Kidney (tissue), 22 donors: ENCODE data around the gene IPPK. TPM values are rescaled to one million over a fixed set of nuclear protein-coding genes. Genes with fewer than 3 reads are reported as not detected.

Source experiments
- DNase-seq, 5 donors: peaks; one replicate each; pipeline ENCODE4 v3.0.0-alpha.2; 2013 to 2020
- FAIRE-seq: peaks from 2 replicates; lab custom pipeline; 2012; peaks lifted over from hg19 to GRCh38; lab: Jason Lieb, UNC
- H3K27ac ChIP-seq, 2 donors: one replicate each; pipeline ENCODE4 v1.7.0; 2013; ENCODE audit warnings: low read depth in 2 of 2, low read length in 2 of 2, inconsistent platforms in 1 of 2
- H3K27me3 ChIP-seq: one replicate; pipeline ENCODE4 v1.7.1; 2013; ENCODE audit warnings: low read length, inconsistent platforms; ENCODE audit not compliant: control insufficient read depth, insufficient read depth
- H3K36me3 ChIP-seq, 3 donors: one replicate each; pipeline versions ENCODE4 v1.7.0 to v1.7.1; 2013; ENCODE audit warnings: low read length in 3 of 3, control low read depth in 1 of 3, inconsistent platforms in 1 of 3; ENCODE audit not compliant: insufficient read depth in 3 of 3, control insufficient read depth in 2 of 3
- H3K4me1 ChIP-seq, 3 donors: one replicate each; pipeline versions ENCODE4 v1.7.0 to v1.7.1; 2013; ENCODE audit warnings: low read length in 3 of 3, inconsistent platforms in 1 of 3, low read depth in 1 of 3; ENCODE audit not compliant: control insufficient read depth in 2 of 3, insufficient read depth in 2 of 3
- H3K4me3 ChIP-seq, 3 donors: one replicate each; pipeline versions ENCODE4 v1.7.0 to v1.8.1; 2013; ENCODE audit warnings: low read length in 3 of 3, control low read depth in 1 of 3, inconsistent platforms in 1 of 3
- H3K9ac ChIP-seq, 3 donors: one replicate each; pipeline versions ENCODE4 v1.7.0 to v1.7.1; 2013; ENCODE audit warnings: low read length in 3 of 3, control low read depth in 1 of 3, inconsistent platforms in 1 of 3
- H3K9me3 ChIP-seq, 3 donors: one replicate each; pipeline versions ENCODE4 v1.7.0 to v1.7.1; 2013; ENCODE audit warnings: low read length in 3 of 3, control low read depth in 1 of 3, inconsistent platforms in 1 of 3; ENCODE audit not compliant: control insufficient read depth in 2 of 3, insufficient read depth in 1 of 3
- intact Hi-C: fragments of 100-400 bp; cut with DNase I; formaldehyde crosslinking; loops from one replicate; pipeline ENCODE4 v1.11.1; 2022
- long read RNA-seq, 10 donors: library from polyadenylated mRNA in 1 of 10; unstranded in 1 of 10; transcript quantifications; one replicate each; pipeline ENCODE4 v2.0.0 and lab custom pipeline, GENCODE V29; 2021 to 2026
- polyA plus RNA-seq: library from polyadenylated mRNA; stranded (reverse); fragments of 350-450 nt; fragmentation: Illumina TruSeq; extraction: RNeasy Lipid Tissue Mini Kit (QIAGEN cat#74804); gene quantifications from one replicate; pipeline ENCODE4 v1.2.3, GENCODE V29; 2014; ENCODE audit warnings: low read depth, low replicate concordance; ENCODE audit not compliant: insufficient read depth
- total RNA-seq: library from RNA; stranded (reverse); fragmentation: NEBNext Ultra II Directional; extraction: Animal tissue kit (Norgen Biotek cat#: 25700); gene quantifications from one replicate; pipeline ENCODE4 v1.2.1, GENCODE V29; 2021
- TF ChIP-seq, protein P1 (sequence below): IDR thresholded peaks from 3 replicates; pipeline ENCODE4 v1.5.1; 2012; ENCODE audit warnings: mild to moderate bottlenecking, moderate library complexity, borderline replicate concordance; ENCODE audit not compliant: insufficient read depth; ENCODE audit errors: extremely low read depth
- donor health status: control.
- donor health status: control.
- donor health status: control.
- donor health status: control.
- donor health status: control.
- donor health status: DM: yes; HTN: yes; CAD: no.
- donor health status: Normal renal cell carcinoma (clear cell type).

The IPPK gene, protein sequence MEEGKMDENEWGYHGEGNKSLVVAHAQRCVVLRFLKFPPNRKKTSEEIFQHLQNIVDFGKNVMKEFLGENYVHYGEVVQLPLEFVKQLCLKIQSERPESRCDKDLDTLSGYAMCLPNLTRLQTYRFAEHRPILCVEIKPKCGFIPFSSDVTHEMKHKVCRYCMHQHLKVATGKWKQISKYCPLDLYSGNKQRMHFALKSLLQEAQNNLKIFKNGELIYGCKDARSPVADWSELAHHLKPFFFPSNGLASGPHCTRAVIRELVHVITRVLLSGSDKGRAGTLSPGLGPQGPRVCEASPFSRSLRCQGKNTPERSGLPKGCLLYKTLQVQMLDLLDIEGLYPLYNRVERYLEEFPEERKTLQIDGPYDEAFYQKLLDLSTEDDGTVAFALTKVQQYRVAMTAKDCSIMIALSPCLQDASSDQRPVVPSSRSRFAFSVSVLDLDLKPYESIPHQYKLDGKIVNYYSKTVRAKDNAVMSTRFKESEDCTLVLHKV
- 7.3 TPM for total RNA-seq
- polyA plus RNA-seq: 10.2 TPM
- long read RNA-seq, donor 1, full-length matches to known transcripts: 2 of 2 reads
- long read RNA-seq, donor 1, partial matches to known transcripts: 0 of 2 reads
- long read RNA-seq, donor 1, other reads (novel, unspliced or antisense): 0 of 2 reads
- long read RNA-seq, donor 2: 0 reads
- long read RNA-seq, donor 3: 0 reads
- long read RNA-seq, donor 4: 0 reads
- long read RNA-seq, donor 5: 0 reads
- long read RNA-seq, donor 6: 0 reads
- long read RNA-seq, donor 7, full-length matches to known transcripts: 9 of 11 reads
- long read RNA-seq, donor 7, partial matches to known transcripts: 1 of 11 reads
- long read RNA-seq, donor 7, other reads (novel, unspliced or antisense): 1 of 11 reads
- long read RNA-seq, donor 8, partial matches to known transcripts: 0 of 1 reads
- long read RNA-seq, donor 8, other reads (novel, unspliced or antisense): 0 of 1 reads
- long read RNA-seq, donor 9: 0 reads
- long read RNA-seq, donor 10: 0 reads

DNA sequence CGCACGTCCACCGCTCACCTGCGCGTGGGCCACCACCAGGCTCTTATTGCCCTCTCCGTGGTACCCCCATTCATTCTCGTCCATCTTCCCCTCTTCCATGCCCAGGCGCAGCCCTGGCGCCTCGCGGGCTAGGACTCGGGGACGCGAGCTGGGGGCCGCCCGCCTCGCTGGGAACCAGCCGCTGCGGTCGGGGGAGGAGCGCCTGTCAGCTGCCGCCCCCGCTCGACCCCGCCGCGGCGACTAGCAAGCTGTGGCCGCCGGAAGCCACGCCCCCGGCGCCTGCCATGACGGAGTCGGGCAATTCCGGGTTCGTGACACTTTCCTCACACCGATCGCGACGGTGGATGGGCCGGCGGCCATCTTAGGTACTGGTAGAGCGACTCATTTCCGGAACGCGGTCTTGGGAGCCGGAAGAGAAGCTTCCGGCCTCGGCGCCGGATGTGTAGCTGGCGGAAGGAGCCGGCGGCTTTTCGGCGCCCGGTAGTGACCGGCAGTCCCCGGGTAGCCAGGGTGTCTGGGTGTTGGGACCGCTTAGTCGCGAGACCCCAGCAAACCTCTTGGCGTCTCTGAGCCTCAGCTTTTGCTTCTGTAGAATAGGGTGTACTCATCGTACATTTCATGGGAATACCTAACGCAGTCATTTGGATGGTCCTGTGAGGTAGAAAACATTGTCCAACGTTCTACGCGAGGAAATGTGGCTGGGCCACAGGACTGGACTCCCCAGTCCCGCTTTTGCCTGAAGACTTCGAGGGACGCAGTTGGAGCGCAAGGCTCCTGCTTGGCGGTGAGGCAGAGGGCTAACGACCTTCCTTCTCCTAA lies at the start of gene IPPK:
TSS of gene IPPK (minus strand) at position 242 of the 819 bp plus-strand sequence. CDS start at position 99, 143 bp downstream.
- H3K9me3 ChIP-seq: no peaks in the 10 kb centered on the region
- H3K27ac ChIP-seq: peak within 1 kb of the TSS; percentile 76 to 87
- H3K9ac ChIP-seq: peak within 1 kb of the TSS; percentile 90 to 99 (median 91)
- H3K36me3 ChIP-seq: no peaks in the 10 kb centered on the region
- peak within 1 kb of the TSS; percentile 89 to 100 (median 99) for H3K4me3 ChIP-seq
- H3K4me1 ChIP-seq: peaks cover 0 to 11% (median 5%) of the 10 kb centered on the region in 3 donors
- TF ChIP-seq, protein P1, sequence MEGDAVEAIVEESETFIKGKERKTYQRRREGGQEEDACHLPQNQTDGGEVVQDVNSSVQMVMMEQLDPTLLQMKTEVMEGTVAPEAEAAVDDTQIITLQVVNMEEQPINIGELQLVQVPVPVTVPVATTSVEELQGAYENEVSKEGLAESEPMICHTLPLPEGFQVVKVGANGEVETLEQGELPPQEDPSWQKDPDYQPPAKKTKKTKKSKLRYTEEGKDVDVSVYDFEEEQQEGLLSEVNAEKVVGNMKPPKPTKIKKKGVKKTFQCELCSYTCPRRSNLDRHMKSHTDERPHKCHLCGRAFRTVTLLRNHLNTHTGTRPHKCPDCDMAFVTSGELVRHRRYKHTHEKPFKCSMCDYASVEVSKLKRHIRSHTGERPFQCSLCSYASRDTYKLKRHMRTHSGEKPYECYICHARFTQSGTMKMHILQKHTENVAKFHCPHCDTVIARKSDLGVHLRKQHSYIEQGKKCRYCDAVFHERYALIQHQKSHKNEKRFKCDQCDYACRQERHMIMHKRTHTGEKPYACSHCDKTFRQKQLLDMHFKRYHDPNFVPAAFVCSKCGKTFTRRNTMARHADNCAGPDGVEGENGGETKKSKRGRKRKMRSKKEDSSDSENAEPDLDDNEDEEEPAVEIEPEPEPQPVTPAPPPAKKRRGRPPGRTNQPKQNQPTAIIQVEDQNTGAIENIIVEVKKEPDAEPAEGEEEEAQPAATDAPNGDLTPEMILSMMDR: peak; percentile 22
- FAIRE-seq (no peak), DNase-seq (peak; percentile 98 to 99 (median 99))
- no peaks in the 10 kb centered on the region for H3K27me3 ChIP-seq
- intact Hi-C loops: no loop called here

DNA sequence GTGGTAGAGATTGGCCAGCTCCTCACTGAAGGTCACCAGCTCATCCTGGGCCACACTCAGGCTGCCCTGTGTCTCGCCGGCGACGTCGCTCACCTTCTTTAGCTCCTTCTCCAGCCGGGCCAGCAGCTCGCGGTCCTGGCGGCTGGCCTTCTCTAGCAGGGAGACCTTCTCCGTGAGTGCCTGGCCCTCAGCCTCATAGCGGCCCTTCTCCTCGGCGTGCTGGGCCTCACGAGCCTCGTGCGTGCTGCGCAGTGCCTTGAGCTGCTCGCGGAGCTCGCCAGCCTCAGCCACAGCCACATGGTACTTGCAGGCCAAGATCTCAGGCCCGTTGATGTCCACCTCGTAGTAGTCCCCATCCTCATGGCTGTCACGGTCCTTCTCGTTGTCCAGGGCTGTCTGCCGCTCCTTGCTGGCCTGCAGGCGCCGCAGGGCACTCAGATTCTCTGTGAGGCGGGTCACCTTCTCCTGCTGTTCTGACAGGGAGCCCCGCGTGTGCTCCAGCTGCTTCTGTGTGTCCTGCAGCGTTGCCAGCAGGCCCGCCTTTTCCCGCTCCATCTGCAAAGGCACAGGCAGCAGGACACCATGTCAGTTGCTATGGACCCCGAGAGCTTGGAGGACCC lies 49.2 kb upstream of the IPPK start:
- TF ChIP-seq, protein P1: no peak
- intact Hi-C loops: loop anchor here (5.0 kb wide), 1 partner anchor 73 kb away; no protein-coding TSS in a partner anchor
- Histone ChIP-seq H3K27me3 (no peaks in the 10 kb centered on the region), H3K36me3 (peaks cover 0 to 53% (median 49%) of the 10 kb centered on the region in 3 donors), H3K4me1 (no peaks in the 10 kb centered on the region), H3K9me3 (no peaks in the 10 kb centered on the region), H3K4me3 (no peak overlapping the region), H3K9ac (no peak overlapping the region), H3K27ac (no peak overlapping the region)
- no peak for FAIRE-seq
- no peak for DNase-seq
